Keratinocyte (primary cell): ENCODE measurements around the gene HELB. TPM values are rescaled to one million over a fixed set of nuclear protein-coding genes. Genes with fewer than 3 reads are reported as not detected.

Source experiments
- DNase-seq: peaks from one replicate; pipeline ENCODE4 v3.0.0-alpha.2; 2011; ENCODE audit warnings: low read depth, missing footprints, low spot score
- FAIRE-seq: peaks from 2 replicates; lab custom pipeline; 2011; peaks lifted over from hg19 to GRCh38; lab: Jason Lieb, UNC
- H2AFZ ChIP-seq: 2 replicates; pipeline ENCODE4 v1.6.0; 2012; ENCODE audit warnings: low read length, control low read depth, inconsistent platforms; ENCODE audit not compliant: control insufficient read depth
- H3K27ac ChIP-seq: 2 replicates; pipeline ENCODE4 v1.5.1; 2011; ENCODE audit warnings: low read length; ENCODE audit not compliant: control insufficient read depth, insufficient read depth
- H3K27me3 ChIP-seq: 3 replicates; pipeline ENCODE4 v1.6.0; 2011; ENCODE audit warnings: low read length; ENCODE audit not compliant: control insufficient read depth, insufficient read depth; ENCODE audit errors: extremely low read depth
- H3K36me3 ChIP-seq, 2 experiments: 2 replicates in 1 of 2; 3 replicates in 1 of 2; pipeline ENCODE4 v1.5.1; 2011; ENCODE audit warnings: low read length in 2 of 2, mild to moderate bottlenecking in 1 of 2; ENCODE audit not compliant: control insufficient read depth in 2 of 2, insufficient read depth in 2 of 2; ENCODE audit errors: extremely low read depth in 1 of 2
- H3K4me1 ChIP-seq: 3 replicates; pipeline ENCODE4 v1.5.1; 2011; ENCODE audit warnings: low read length; ENCODE audit not compliant: control insufficient read depth, insufficient read depth; ENCODE audit errors: extremely low read depth
- H3K4me2 ChIP-seq: 3 replicates; pipeline ENCODE4 v1.6.0; 2011; ENCODE audit warnings: low read depth, low read length; ENCODE audit not compliant: control insufficient read depth, insufficient read depth; ENCODE audit errors: extremely low read depth
- H3K4me3 ChIP-seq, 3 experiments: fragments of 200-600 bp in 1 of 3; sonication (generic) in 1 of 3; 2 replicates in 2 of 3; 3 replicates in 1 of 3; pipeline ENCODE4 v1.5.1; 2011 to 2016; ENCODE audit warnings: low read length in 3 of 3, mild to moderate bottlenecking in 3 of 3, control low read depth in 2 of 3, inconsistent platforms in 1 of 3, low read depth in 1 of 3, mixed read lengths in 1 of 3, mixed run types in 1 of 3, moderate library complexity in 1 of 3; ENCODE audit not compliant: control insufficient read depth in 2 of 3, insufficient read depth in 2 of 3; ENCODE audit errors: extremely low read depth in 1 of 3
- H3K79me2 ChIP-seq: 2 replicates; pipeline ENCODE4 v1.6.0; 2012; ENCODE audit warnings: low read length; ENCODE audit not compliant: control insufficient read depth, insufficient read depth
- H3K9ac ChIP-seq: 3 replicates; pipeline ENCODE4 v1.6.0; 2011; ENCODE audit warnings: low read length; ENCODE audit not compliant: control insufficient read depth, insufficient read depth; ENCODE audit errors: extremely low read depth
- H3K9me1 ChIP-seq: 3 replicates; pipeline ENCODE4 v1.6.0; 2011; ENCODE audit warnings: low read length; ENCODE audit not compliant: control insufficient read depth, insufficient read depth; ENCODE audit errors: extremely low read depth
- H3K9me3 ChIP-seq: 2 replicates; pipeline ENCODE4 v1.5.1; 2012; ENCODE audit warnings: low read depth, low read length; ENCODE audit not compliant: control insufficient read depth
- H4K20me1 ChIP-seq: 3 replicates; pipeline ENCODE4 v1.6.0; 2011; ENCODE audit warnings: low read length; ENCODE audit not compliant: control insufficient read depth, insufficient read depth; ENCODE audit errors: extremely low read depth
- CTCF ChIP-seq, 3 experiments: IDR thresholded peaks in 1 of 3; conservative IDR thresholded peaks in 1 of 3; optimal IDR thresholded peaks in 1 of 3; 2 replicates in 2 of 3; 3 replicates in 1 of 3; pipeline versions ENCODE3 to v1.5.1; 2011; ENCODE audit warnings: low read length in 3 of 3, mild to moderate bottlenecking in 3 of 3, moderate library complexity in 2 of 3, control low read depth in 1 of 3, inconsistent platforms in 1 of 3; ENCODE audit not compliant: insufficient read depth in 2 of 3; ENCODE audit errors: extremely low read depth in 1 of 3
- EZH2 ChIP-seq: IDR thresholded peaks from one replicate; pipeline ENCODE4 v1.6.1; 2012; ENCODE audit warnings: inconsistent platforms, mild to moderate bottlenecking, low read length, moderate library complexity
- dilution Hi-C: fragments of 300-500 bp; cut with MboI; formaldehyde crosslinking; loops from one replicate; pipeline ENCODE4 v1.7.0; 2020; ENCODE audit warnings: low sequenced_read_pairs; ENCODE audit not compliant: extremely low pct_ligation_motif_present
- polyA plus RNA-seq, 5 experiments: library from polyadenylated mRNA; depleted of rRNA in 3 of 5; stranded (reverse) in 3 of 5; stranded (forward) in 1 of 5; unstranded in 1 of 5; fragments of >200 nt; gene quantifications; 1 replicate in 1 of 5; 2 replicates in 3 of 5; 3 replicates in 1 of 5; pipeline versions ENCODE4 v1.2.1 to v1.2.3, GENCODE V29; 2011 to 2012; ENCODE audit warnings: missing spikeins in 2 of 5, low read depth in 1 of 5, low replicate concordance in 1 of 5

HELB gene
- polyA plus RNA-seq, 1 donor (not counting 4 experiments of a cell fraction or from before 2014, with no cell fraction given), result 1.8 TPM

GRCh38 chr12:66287275-66287674 lies 15.0 kb upstream of the HELB start:
- no peaks in the 10 kb centered on the region for H3K4me1 ChIP-seq
- TF ChIP-seq CTCF (optimal IDR thresholded peaks at IDR 0.05 in 1 of 3, IDR thresholded peaks at IDR 0.05 in 1 of 3, conservative IDR thresholded peaks at IDR 0.05 in 1 of 3; ENCODE audit: extremely low read depth in 1 of 3, insufficient read depth in 2 of 3, low read length in 3 of 3) (no peak), EZH2 (no peak)
- H3K4me3 ChIP-seq, result no peak overlapping the region
- H3K4me2 ChIP-seq, result no peak overlapping the region
- DNase-seq, result no peak
- no peaks in the 10 kb centered on the region for H3K27me3 ChIP-seq
- H4K20me1 ChIP-seq, result no peaks in the 10 kb centered on the region
- dilution Hi-C loops, result no loop called here
- no peaks in the 10 kb centered on the region for H3K9me1 ChIP-seq
- no peaks in the 10 kb centered on the region for H3K9me3 ChIP-seq
- H2AFZ ChIP-seq, result no peak overlapping the region
- no peak for FAIRE-seq
- H3K27ac ChIP-seq, result no peak overlapping the region
- no peaks in the 10 kb centered on the region for H3K79me2 ChIP-seq
- no peaks in the 10 kb centered on the region for H3K36me3 ChIP-seq
- no peak overlapping the region for H3K9ac ChIP-seq

- Histone ChIP-seq H3K4me2 (no peak overlapping the region), H2AFZ (no peak overlapping the region), H3K36me3 (no peaks in the 10 kb centered on the region), H3K27me3 (no peaks in the 10 kb centered on the region), H3K9ac (no peak overlapping the region), H3K4me1 (no peaks in the 10 kb centered on the region), H3K4me3 (no peak overlapping the region), H3K9me1 (no peaks in the 10 kb centered on the region), H3K79me2 (no peaks in the 10 kb centered on the region), H3K9me3 (no peaks in the 10 kb centered on the region), H4K20me1 (no peaks in the 10 kb centered on the region), H3K27ac (no peak overlapping the region)
- DNase-seq (no peak), FAIRE-seq (no peak)
- TF ChIP-seq CTCF (optimal IDR thresholded peaks at IDR 0.05 in 1 of 3, IDR thresholded peaks at IDR 0.05 in 1 of 3, conservative IDR thresholded peaks at IDR 0.05 in 1 of 3; ENCODE audit: extremely low read depth in 1 of 3, insufficient read depth in 2 of 3, low read length in 3 of 3), result no peak
- TF ChIP-seq EZH2, result no peak
- dilution Hi-C loops, result no loop called here
Measured at GRCh38 chr12:66288121-66288520, 14.2 kb upstream of the HELB start.
